IMR-90 (cell line): ENCODE data around the gene PDCD6IP. TPM values are rescaled to one million over a fixed set of nuclear protein-coding genes. Genes with fewer than 3 reads are reported as not detected.

Experiments
- ATAC-seq: fragments of 200-7000 bp; cut with Tn5 transposase; 2 replicates; pipeline ENCODE4 v1.9.1; 2020; ENCODE audit warnings: low read depth, mild to moderate bottlenecking, moderate library complexity
- BruUV-seq: library from RNA; stranded (reverse); fragments of 400-500 nt; replicated peaks from 2 replicates; lab custom pipeline; 2021; lab: Mats Ljungman, UMichigan
- CTCF ChIA-PET: fragments of 300-600 bp; formaldehyde crosslinking; extraction: SDS; loops from one replicate; lab custom pipeline; 2021; ENCODE audit warnings: antibody characterized with exemption; lab: Yijun Ruan, JAX
- POLR2A ChIA-PET: fragments of 300-600 bp; sonication (Branson Sonifier 250); formaldehyde crosslinking; loops from one replicate; lab custom pipeline; 2022; ENCODE audit warnings: antibody characterized with exemption; ENCODE audit not compliant: unreplicated experiment; lab: Charles Lee
- DNase-seq: peaks from one replicate; pipeline ENCODE4 v3.0.0; 2013
- H2AFZ ChIP-seq: replicated peaks from 2 replicates; pipeline ENCODE3; 2013; ENCODE audit warnings: low read length, mild to moderate bottlenecking; ENCODE audit not compliant: poor library complexity
- H2AK5ac ChIP-seq: 2 replicates; pipeline ENCODE4 v1.6.1; 2013; ENCODE audit warnings: low read depth, low read length, inconsistent platforms
- H2AK9ac ChIP-seq: replicated peaks from 2 replicates; pipeline ENCODE3; 2013; ENCODE audit warnings: mild to moderate bottlenecking, low read depth, low read length, moderate library complexity; ENCODE audit not compliant: poor library complexity
- H2BK120ac ChIP-seq: 2 replicates; pipeline ENCODE4 v1.6.1; 2013; ENCODE audit warnings: low read depth, low read length, inconsistent platforms
- H2BK15ac ChIP-seq: 3 replicates; pipeline ENCODE4 v1.6.1; 2013; ENCODE audit warnings: low read depth, low read length, inconsistent platforms
- H2BK20ac ChIP-seq: 2 replicates; pipeline ENCODE4 v1.6.1; 2013; ENCODE audit warnings: low read depth, mild to moderate bottlenecking, inconsistent platforms, low read length, moderate library complexity
- H2BK5ac ChIP-seq: 2 replicates; pipeline ENCODE4 v1.6.1; 2013; ENCODE audit warnings: mild to moderate bottlenecking, low read depth, low read length, inconsistent platforms; ENCODE audit not compliant: poor library complexity, severe bottlenecking
- H3K14ac ChIP-seq: replicated peaks from 2 replicates; pipeline ENCODE4 v1.6.1; 2013; ENCODE audit warnings: low read depth, low read length, inconsistent platforms
- H3K18ac ChIP-seq: 2 replicates; pipeline ENCODE4 v1.6.1; 2013; ENCODE audit warnings: low read depth, low read length, control low read depth
- H3K23ac ChIP-seq: 2 replicates; pipeline ENCODE4 v1.6.1; 2013; ENCODE audit warnings: low read depth, low read length, inconsistent platforms
- H3K27ac ChIP-seq: 2 replicates; pipeline ENCODE4 v1.5.1; 2013; ENCODE audit warnings: mild to moderate bottlenecking, control low read depth, low read length; ENCODE audit not compliant: insufficient read depth
- H3K27me3 ChIP-seq: 2 replicates; pipeline ENCODE4 v1.6.1; 2013; ENCODE audit warnings: low read length; ENCODE audit not compliant: control insufficient read depth, insufficient read depth
- H3K36me3 ChIP-seq: 2 replicates; pipeline ENCODE4 v1.6.1; 2013; ENCODE audit warnings: low read length, mixed read lengths; ENCODE audit not compliant: control insufficient read depth, insufficient read depth
- H3K4ac ChIP-seq: 2 replicates; pipeline ENCODE4 v1.6.1; 2013; ENCODE audit warnings: low read depth, low read length, inconsistent platforms
- H3K4me1 ChIP-seq: 2 replicates; pipeline ENCODE4 v1.6.1; 2013; ENCODE audit warnings: low read length, mixed read lengths; ENCODE audit not compliant: control insufficient read depth, insufficient read depth
- H3K4me2 ChIP-seq: 2 replicates; pipeline ENCODE4 v1.6.1; 2013; ENCODE audit warnings: low read depth, mild to moderate bottlenecking, control low read depth, low read length, moderate library complexity
- H3K4me3 ChIP-seq: 2 replicates; pipeline ENCODE4 v1.5.1; 2013; ENCODE audit warnings: low read depth, mild to moderate bottlenecking, control low read depth, low read length, moderate library complexity; ENCODE audit not compliant: insufficient read depth
- H3K56ac ChIP-seq: 2 replicates; pipeline ENCODE4 v1.6.1; 2013; ENCODE audit warnings: low read length, inconsistent platforms; ENCODE audit not compliant: insufficient read depth; ENCODE audit errors: extremely low read depth
- H3K79me1 ChIP-seq, 2 experiments: 2 replicates each; pipeline ENCODE4 v1.6.1; 2013; ENCODE audit warnings: low read length in 2 of 2, inconsistent platforms in 1 of 2, low read depth in 1 of 2
- H3K9ac ChIP-seq: 2 replicates; pipeline ENCODE4 v1.6.1; 2013; ENCODE audit warnings: low read depth, low read length, control low read depth
- H3K9me1 ChIP-seq: 2 replicates; pipeline ENCODE4 v1.6.1; 2013; ENCODE audit warnings: low read length, inconsistent platforms; ENCODE audit not compliant: insufficient read depth
- H3K9me3 ChIP-seq: 2 replicates; pipeline ENCODE4 v1.6.1; 2013; ENCODE audit warnings: low read length; ENCODE audit not compliant: control insufficient read depth, insufficient read depth
- H4K20me1 ChIP-seq: 2 replicates; pipeline ENCODE4 v1.6.1; 2013; ENCODE audit warnings: low read length, inconsistent platforms; ENCODE audit not compliant: insufficient read depth
- H4K5ac ChIP-seq: 2 replicates; pipeline ENCODE4 v1.6.1; 2013; ENCODE audit warnings: mild to moderate bottlenecking, low read depth, low read length, control low read depth
- H4K8ac ChIP-seq, 2 experiments: 2 replicates each; pipeline ENCODE4 v1.6.1; 2013; ENCODE audit warnings: low read depth in 2 of 2, low read length in 2 of 2, control low read depth in 1 of 2, inconsistent platforms in 1 of 2
- H4K91ac ChIP-seq: 2 replicates; pipeline ENCODE4 v1.6.1; 2013; ENCODE audit warnings: low read depth, low read length, inconsistent platforms; ENCODE audit not compliant: insufficient read depth
- BHLHE40 ChIP-seq: fragments of 150-350 bp; IDR thresholded peaks from 2 replicates; pipeline ENCODE4 v1.6.1; 2016; ENCODE audit warnings: mild to moderate bottlenecking, low read depth, low read length
- CEBPB ChIP-seq: IDR thresholded peaks from 2 replicates; pipeline ENCODE4 v1.6.1; 2012; ENCODE audit warnings: low read depth, low read length, improper control_type of control experiment
- CHD1 ChIP-seq: IDR thresholded peaks from 2 replicates; pipeline ENCODE4 v1.6.1; 2012; ENCODE audit warnings: low read depth, low read length, improper control_type of control experiment
- CTCF ChIP-seq: conservative IDR thresholded peaks from 2 replicates; pipeline ENCODE4 v1.5.1; 2012; ENCODE audit warnings: mild to moderate bottlenecking, low read depth, low read length, improper control_type of control experiment
- ELK1 ChIP-seq: fragments of 150-350 bp; IDR thresholded peaks from 2 replicates; pipeline ENCODE4 v1.6.1; 2016; ENCODE audit warnings: low read depth, mild to moderate bottlenecking, low read length, moderate library complexity, borderline replicate concordance
- FOS ChIP-seq: fragments of 150-350 bp; IDR thresholded peaks from 2 replicates; pipeline ENCODE4 v1.6.1; 2016; ENCODE audit warnings: low read depth, low read length
- MAFK ChIP-seq: IDR thresholded peaks from 2 replicates; pipeline ENCODE4 v1.6.1; 2012; ENCODE audit warnings: low read depth, low read length, improper control_type of control experiment
- MAZ ChIP-seq: IDR thresholded peaks from 2 replicates; pipeline ENCODE4 v1.6.1; 2012; ENCODE audit warnings: low read depth, mild to moderate bottlenecking, low read length, improper control_type of control experiment, moderate library complexity, borderline replicate concordance
- MXI1 ChIP-seq: IDR thresholded peaks from 2 replicates; pipeline ENCODE4 v1.6.1; 2012; ENCODE audit warnings: low read depth, mild to moderate bottlenecking, low read length, moderate library complexity, borderline replicate concordance
- NFE2L2 ChIP-seq: fragments of 150-350 bp; IDR thresholded peaks from 2 replicates; pipeline ENCODE4 v1.6.1; 2016; ENCODE audit warnings: low read depth, mild to moderate bottlenecking, low read length
- POLR2A ChIP-seq: IDR thresholded peaks from 2 replicates; pipeline ENCODE4 v1.6.1; 2012; ENCODE audit warnings: mild to moderate bottlenecking, low read depth, low read length
- RAD21 ChIP-seq: IDR thresholded peaks from 2 replicates; pipeline ENCODE4 v1.6.1; 2012; ENCODE audit warnings: low read length, improper control_type of control experiment
- RCOR1 ChIP-seq: IDR thresholded peaks from 2 replicates; pipeline ENCODE4 v1.6.1; 2012; ENCODE audit warnings: mild to moderate bottlenecking, low read length, improper control_type of control experiment; ENCODE audit not compliant: insufficient replicate concordance
- RFX5 ChIP-seq: IDR thresholded peaks from 2 replicates; pipeline ENCODE4 v1.8.0; 2012; ENCODE audit warnings: low read depth, mild to moderate bottlenecking, low read length, moderate library complexity
- SMC3 ChIP-seq: fragments of 150-350 bp; IDR thresholded peaks from 2 replicates; pipeline ENCODE4 v1.6.1; 2016; ENCODE audit warnings: low read depth, mild to moderate bottlenecking, antibody characterized with exemption, low read length, moderate library complexity
- USF2 ChIP-seq: fragments of 150-350 bp; IDR thresholded peaks from 2 replicates; pipeline ENCODE4 v1.6.1; 2017; ENCODE audit warnings: mild to moderate bottlenecking, antibody characterized with exemption, low read length, low read depth
- WGBS, 2 experiments: methylation state at CpG; one replicate each; pipeline versions ENCODE4 v1.1.5 to v1.1.7; 2013; ENCODE audit warnings: missing lambda C conversion rate in 2 of 2; ENCODE audit not compliant: insufficient read length in 1 of 2; ENCODE audit errors: extremely low coverage in 2 of 2; 5-methylcytosine and 5-hydroxymethylcytosine counted together
- dilution Hi-C: fragments of 300-500 bp; cut with HindIII; formaldehyde crosslinking; loops from one replicate; pipeline ENCODE4 v1.14.3; 2018; ENCODE audit warnings: low sequenced_read_pairs; ENCODE audit not compliant: unreplicated experiment
- in situ Hi-C: fragments of 300-500 bp; cut with MboI; formaldehyde crosslinking; loops from 3 replicates; pipeline ENCODE4 v1.14.3; 2019; ENCODE audit warnings: low sequenced_read_pairs, inconsistent platforms, mixed read lengths
- intact Hi-C: fragments of 100-400 bp; cut with micrococcal nuclease; formaldehyde crosslinking; loops from 2 replicates; pipeline ENCODE4 v1.10.0; 2022
- polyA plus RNA-seq, 3 experiments: library from polyadenylated mRNA; depleted of rRNA; stranded (reverse); fragments of >200 nt; gene quantifications; 2 replicates each; pipeline ENCODE4 v1.2.3, GENCODE V29; 2012; ENCODE audit warnings: low replicate concordance in 1 of 3
- total RNA-seq: library from RNA; depleted of rRNA; stranded (reverse); fragments of >200 nt; gene quantifications from 2 replicates; pipeline ENCODE4 v1.2.3, GENCODE V29; 2012

Gene PDCD6IP
- total and polyA plus RNA-seq, 2 of the 4 experiments (the other 2 are of a cell fraction), result 68.1 to 78.3 TPM

- peaks cover 2% of the 10 kb centered on the region; the same call in 1 of the 2 replicates for H3K27me3 ChIP-seq
- dilution Hi-C loops, result no loop called here
- ChIA-PET CTCF (no interaction called here), POLR2A (no interaction called here)
- no peak overlapping the region for H2BK20ac ChIP-seq
- H2AK5ac ChIP-seq, result no peak overlapping the region
- H3K4ac ChIP-seq, result no peak overlapping the region
- H3K14ac ChIP-seq, result no peak overlapping the region
- in situ Hi-C loops, result no loop called here
- no peak overlapping the region for H3K4me2 ChIP-seq
- H4K8ac ChIP-seq, result no peak overlapping the region
- no peak overlapping the region for H2BK120ac ChIP-seq
- no peak overlapping the region for H3K4me3 ChIP-seq
- H4K20me1 ChIP-seq, result no peaks in the 10 kb centered on the region
- ATAC-seq (no peak), DNase-seq (no peak)
- H3K9me3 ChIP-seq, result no peaks in the 10 kb centered on the region
- no peak overlapping the region for H3K27ac ChIP-seq
- H3K23ac ChIP-seq, result no peak overlapping the region
- no peak overlapping the region for H3K9ac ChIP-seq
- intact Hi-C loops, result no loop called here
- no peak overlapping the region for H4K91ac ChIP-seq
- H3K36me3 ChIP-seq, result no peaks in the 10 kb centered on the region
- no peak overlapping the region for H2AK9ac ChIP-seq
- H2AFZ ChIP-seq, result no peak overlapping the region
- H3K18ac ChIP-seq, result no peak overlapping the region
- BruUV-seq, result no TSS peak
- H3K9me1 ChIP-seq, result no peaks in the 10 kb centered on the region; the same call in 1 of the 2 replicates
- H2BK5ac ChIP-seq, result no peak overlapping the region
- TF ChIP-seq SMC3, result no peak
- TF ChIP-seq ELK1, result no peak
- no peak for TF ChIP-seq RCOR1
- no peak for TF ChIP-seq CEBPB
- no peak for TF ChIP-seq MAFK
- TF ChIP-seq RAD21, result no peak
- no peak for TF ChIP-seq CTCF
- no peak for TF ChIP-seq MAZ
- TF ChIP-seq USF2, result no peak
- TF ChIP-seq FOS, result no peak
- TF ChIP-seq BHLHE40, result no peak
- TF ChIP-seq NFE2L2, result no peak
- TF ChIP-seq CHD1, result no peak
- TF ChIP-seq POLR2A, result no peak
- TF ChIP-seq RFX5, result no peak
- TF ChIP-seq MXI1, result no peak
- no peak overlapping the region for H2BK15ac ChIP-seq
- H4K5ac ChIP-seq, result no peak overlapping the region
- H3K56ac ChIP-seq, result no peak overlapping the region
- WGBS, 2 experiments, result no CpG with 5 or more reads among the region's 5 CpGs
- H3K4me1 ChIP-seq, result no peaks in the 10 kb centered on the region
- no peaks in the 10 kb centered on the region for H3K79me1 ChIP-seq
Observed at GRCh38 chr3:33909547-33909946, 111.1 kb downstream of the PDCD6IP start.
